GM12878 (cell line): Measurements from ENCODE around the gene DLG4.

Experiments used
- BRCA1 ChIP-seq: IDR thresholded peaks from 2 replicates; pipeline ENCODE4 v1.6.1; 2011; ENCODE audit warnings: low read depth, low read length, improper control_type of control experiment
- CTCF ChIP-seq, 3 experiments: IDR thresholded peaks in 2 of 3; conservative IDR thresholded peaks in 1 of 3; 2 replicates each; pipeline ENCODE4 v1.5.1; 2011; ENCODE audit warnings: low read depth in 3 of 3, low read length in 3 of 3, mild to moderate bottlenecking in 3 of 3, control low read depth in 2 of 3, moderate library complexity in 2 of 3, inconsistent platforms in 1 of 3, mixed read lengths in 1 of 3; ENCODE audit not compliant: control insufficient read depth in 2 of 3, insufficient read depth in 1 of 3; ENCODE audit errors: extremely low read depth in 1 of 3
- ETV6 ChIP-seq, 2 experiments: fragments of 450-650 bp in 1 of 2; IDR thresholded peaks in 1 of 2; conservative IDR thresholded peaks in 1 of 2; 2 replicates each; pipeline ENCODE4 v1.6.1; 2014; ENCODE audit warnings: antibody characterized with exemption in 1 of 2, borderline replicate concordance in 1 of 2, low read depth in 1 of 2, mild to moderate bottlenecking in 1 of 2, moderate library complexity in 1 of 2
- FOXM1 ChIP-seq: IDR thresholded peaks from 2 replicates; pipeline ENCODE4 v1.6.1; 2012; ENCODE audit warnings: low read depth, mild to moderate bottlenecking, inconsistent platforms, low read length, moderate library complexity
- JUNB ChIP-seq: IDR thresholded peaks from 2 replicates; pipeline ENCODE4 v1.6.1; 2016; ENCODE audit warnings: antibody characterized with exemption, mild to moderate bottlenecking
- MTA3 ChIP-seq: IDR thresholded peaks from 2 replicates; pipeline ENCODE4 v1.6.1; 2012; ENCODE audit warnings: low read length, inconsistent platforms, borderline replicate concordance
- POLR2A ChIP-seq: IDR thresholded peaks from 2 replicates; pipeline ENCODE4 v1.6.1; 2011; ENCODE audit warnings: low read depth, mild to moderate bottlenecking, low read length
- ZBED1 ChIP-seq: IDR thresholded peaks from 2 replicates; pipeline ENCODE4 v1.6.1; 2016; ENCODE audit warnings: borderline replicate concordance
- TF ChIP-seq, protein P1 (sequence below): fragments of 450-650 bp; formaldehyde crosslinking; IDR thresholded peaks from 2 replicates; pipeline ENCODE4 v1.4.0; 2020; ENCODE audit warnings: mild to moderate bottlenecking, moderate library complexity

DNA sequence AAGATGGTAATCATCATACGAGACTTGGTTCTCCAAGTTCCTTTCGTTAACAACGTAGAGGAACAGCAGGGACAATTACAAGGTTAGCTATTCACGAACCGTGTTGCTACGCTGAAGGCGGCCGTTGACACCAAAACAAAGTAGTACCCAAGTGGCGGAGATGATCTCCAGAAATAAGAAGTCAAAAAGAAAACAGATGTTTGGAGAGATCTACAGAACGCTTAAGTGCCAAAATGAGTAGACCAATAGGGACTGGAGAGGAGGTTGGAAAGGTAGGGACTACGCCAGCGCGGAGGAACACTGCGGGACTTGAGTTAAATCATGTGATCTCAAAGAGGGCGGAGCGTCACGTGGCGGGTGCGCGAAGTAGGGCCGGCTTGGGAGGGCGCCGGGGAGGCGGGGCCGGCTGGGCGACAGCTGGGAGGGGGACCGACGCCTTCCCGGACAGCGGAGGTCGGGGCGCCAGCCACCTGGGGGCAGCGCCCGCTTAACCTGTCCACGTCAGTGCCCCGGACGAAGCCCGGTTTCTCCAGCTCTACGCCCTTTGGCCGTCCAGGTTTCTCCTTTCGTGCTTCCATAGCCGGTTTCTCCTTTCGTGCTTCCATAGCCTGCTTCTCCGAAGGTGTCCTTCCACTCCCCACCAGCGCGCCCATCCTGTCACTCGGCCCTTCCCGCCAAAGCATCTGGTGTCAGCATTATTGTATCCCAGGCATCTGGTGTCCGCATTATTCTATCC is 23.2 kb upstream of the DLG4 start:
- TF ChIP-seq POLR2A = peak; percentile 65
- TF ChIP-seq, protein P1, sequence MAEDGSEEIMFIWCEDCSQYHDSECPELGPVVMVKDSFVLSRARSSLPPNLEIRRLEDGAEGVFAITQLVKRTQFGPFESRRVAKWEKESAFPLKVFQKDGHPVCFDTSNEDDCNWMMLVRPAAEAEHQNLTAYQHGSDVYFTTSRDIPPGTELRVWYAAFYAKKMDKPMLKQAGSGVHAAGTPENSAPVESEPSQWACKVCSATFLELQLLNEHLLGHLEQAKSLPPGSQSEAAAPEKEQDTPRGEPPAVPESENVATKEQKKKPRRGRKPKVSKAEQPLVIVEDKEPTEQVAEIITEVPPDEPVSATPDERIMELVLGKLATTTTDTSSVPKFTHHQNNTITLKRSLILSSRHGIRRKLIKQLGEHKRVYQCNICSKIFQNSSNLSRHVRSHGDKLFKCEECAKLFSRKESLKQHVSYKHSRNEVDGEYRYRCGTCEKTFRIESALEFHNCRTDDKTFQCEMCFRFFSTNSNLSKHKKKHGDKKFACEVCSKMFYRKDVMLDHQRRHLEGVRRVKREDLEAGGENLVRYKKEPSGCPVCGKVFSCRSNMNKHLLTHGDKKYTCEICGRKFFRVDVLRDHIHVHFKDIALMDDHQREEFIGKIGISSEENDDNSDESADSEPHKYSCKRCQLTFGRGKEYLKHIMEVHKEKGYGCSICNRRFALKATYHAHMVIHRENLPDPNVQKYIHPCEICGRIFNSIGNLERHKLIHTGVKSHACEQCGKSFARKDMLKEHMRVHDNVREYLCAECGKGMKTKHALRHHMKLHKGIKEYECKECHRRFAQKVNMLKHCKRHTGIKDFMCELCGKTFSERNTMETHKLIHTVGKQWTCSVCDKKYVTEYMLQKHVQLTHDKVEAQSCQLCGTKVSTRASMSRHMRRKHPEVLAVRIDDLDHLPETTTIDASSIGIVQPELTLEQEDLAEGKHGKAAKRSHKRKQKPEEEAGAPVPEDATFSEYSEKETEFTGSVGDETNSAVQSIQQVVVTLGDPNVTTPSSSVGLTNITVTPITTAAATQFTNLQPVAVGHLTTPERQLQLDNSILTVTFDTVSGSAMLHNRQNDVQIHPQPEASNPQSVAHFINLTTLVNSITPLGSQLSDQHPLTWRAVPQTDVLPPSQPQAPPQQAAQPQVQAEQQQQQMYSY (CRISPR knock-in tag) = no peak
- TF ChIP-seq FOXM1 = peak; percentile 77; the same call in 1 of the 2 replicates
- peak in 1 of 3 experiments; percentile 10; a peak in 1 of 6 replicates for TF ChIP-seq CTCF (IDR thresholded peaks at IDR 0.05 in 2 of 3, conservative IDR thresholded peaks at IDR 0.05 in 1 of 3; ENCODE audit: control insufficient read depth in 2 of 3, extremely low read depth in 1 of 3, insufficient read depth in 1 of 3, low read depth in 3 of 3, low read length in 3 of 3)
- 0 out of 4 replicates have a peak, but pooled peaks of 1 of the 2 experiments have one; percentile 20 for TF ChIP-seq ETV6 (conservative IDR thresholded peaks at IDR 0.05 in 1 of 2, IDR thresholded peaks at IDR 0.05 in 1 of 2; ENCODE audit: borderline replicate concordance in 1 of 2, low read depth in 1 of 2)
- no peak for TF ChIP-seq BRCA1
- TF ChIP-seq ZBED1 = peak; percentile 73; the same call in 1 of the 2 replicates
- TF ChIP-seq JUNB = no peak
- peak; percentile 82; the same call in 1 of the 2 replicates for TF ChIP-seq MTA3
